Measurements from ENCODE around the gene ZNF408.
"Not testable (repeated sequence)": the region's sequence is repeated elsewhere in the genome, so short reads cannot be mapped to it uniquely, and the experiment has no call there.

ZNF408 gene

DNA sequence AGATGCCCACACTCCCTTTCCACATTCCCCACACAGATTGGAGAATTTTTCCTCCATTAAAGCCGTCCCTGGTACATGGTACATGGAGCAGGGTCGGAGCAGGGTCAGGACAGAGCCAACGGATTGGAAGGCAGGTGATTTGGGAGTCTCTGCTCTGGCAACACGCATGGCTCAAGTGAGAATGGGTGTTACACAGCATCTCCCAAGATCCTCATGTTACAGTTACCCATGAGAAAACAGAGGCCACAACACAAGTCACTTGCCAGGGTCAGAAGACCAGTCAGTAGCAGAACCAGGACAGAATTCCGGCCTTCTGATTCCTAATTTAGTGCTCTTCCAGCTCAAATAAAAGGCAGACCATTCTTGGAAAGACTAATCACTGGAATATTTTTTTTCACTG lies 10.5 kb downstream of the ZNF408 start:
- DNase-seq (ENCODE audit: low read depth), result peak; percentile 50

DNA sequence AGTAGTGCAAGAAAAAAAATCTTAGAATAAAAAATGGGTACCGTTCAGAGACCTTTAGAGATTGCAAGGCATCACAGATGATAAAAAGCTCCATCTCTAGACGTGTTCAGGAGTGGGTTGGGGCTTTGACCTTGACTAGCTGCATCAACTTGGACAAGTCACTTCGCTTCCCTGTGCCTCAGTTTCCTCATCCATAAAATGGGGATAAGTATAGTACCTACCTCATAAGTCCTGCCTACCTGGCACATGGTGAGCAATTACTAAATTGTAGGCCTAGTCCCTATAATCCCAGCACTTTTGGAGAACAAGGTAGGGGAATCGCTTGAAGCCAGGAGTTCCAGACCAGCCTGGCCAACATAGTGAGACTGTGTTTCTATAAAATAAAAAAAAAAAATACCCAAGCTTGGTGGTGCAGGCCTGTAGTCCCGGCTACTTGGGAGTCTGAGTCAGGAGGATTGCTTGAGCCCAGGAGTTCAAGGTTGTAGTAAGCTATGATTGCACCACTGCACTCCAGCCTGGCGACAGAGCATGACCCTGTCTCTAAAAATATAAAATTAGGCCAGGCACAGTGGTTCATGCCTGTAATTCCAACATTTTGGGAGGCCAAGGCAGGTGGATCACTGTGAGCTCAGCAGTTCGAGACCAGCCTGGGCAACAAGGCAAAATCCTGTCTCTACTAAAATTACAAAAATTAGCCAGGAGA lies 12.2 kb downstream of the ZNF408 start:
- DNase-seq (ENCODE audit: low read depth), result peak; percentile 13
- TF ChIP-seq, protein P1, sequence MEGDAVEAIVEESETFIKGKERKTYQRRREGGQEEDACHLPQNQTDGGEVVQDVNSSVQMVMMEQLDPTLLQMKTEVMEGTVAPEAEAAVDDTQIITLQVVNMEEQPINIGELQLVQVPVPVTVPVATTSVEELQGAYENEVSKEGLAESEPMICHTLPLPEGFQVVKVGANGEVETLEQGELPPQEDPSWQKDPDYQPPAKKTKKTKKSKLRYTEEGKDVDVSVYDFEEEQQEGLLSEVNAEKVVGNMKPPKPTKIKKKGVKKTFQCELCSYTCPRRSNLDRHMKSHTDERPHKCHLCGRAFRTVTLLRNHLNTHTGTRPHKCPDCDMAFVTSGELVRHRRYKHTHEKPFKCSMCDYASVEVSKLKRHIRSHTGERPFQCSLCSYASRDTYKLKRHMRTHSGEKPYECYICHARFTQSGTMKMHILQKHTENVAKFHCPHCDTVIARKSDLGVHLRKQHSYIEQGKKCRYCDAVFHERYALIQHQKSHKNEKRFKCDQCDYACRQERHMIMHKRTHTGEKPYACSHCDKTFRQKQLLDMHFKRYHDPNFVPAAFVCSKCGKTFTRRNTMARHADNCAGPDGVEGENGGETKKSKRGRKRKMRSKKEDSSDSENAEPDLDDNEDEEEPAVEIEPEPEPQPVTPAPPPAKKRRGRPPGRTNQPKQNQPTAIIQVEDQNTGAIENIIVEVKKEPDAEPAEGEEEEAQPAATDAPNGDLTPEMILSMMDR (conservative IDR thresholded peaks at IDR 0.05; ENCODE audit: low read length), result no peak
- H3K4me3 ChIP-seq (ENCODE audit: low read length), result no peak overlapping the region

More for the DNA sequence above, 10.5 kb downstream of the ZNF408 start:
- no peak overlapping the region for H3K4me3 ChIP-seq (ENCODE audit: low read length)
- TF ChIP-seq, protein P1 (conservative IDR thresholded peaks at IDR 0.05; ENCODE audit: low read length), result no peak

DNA sequence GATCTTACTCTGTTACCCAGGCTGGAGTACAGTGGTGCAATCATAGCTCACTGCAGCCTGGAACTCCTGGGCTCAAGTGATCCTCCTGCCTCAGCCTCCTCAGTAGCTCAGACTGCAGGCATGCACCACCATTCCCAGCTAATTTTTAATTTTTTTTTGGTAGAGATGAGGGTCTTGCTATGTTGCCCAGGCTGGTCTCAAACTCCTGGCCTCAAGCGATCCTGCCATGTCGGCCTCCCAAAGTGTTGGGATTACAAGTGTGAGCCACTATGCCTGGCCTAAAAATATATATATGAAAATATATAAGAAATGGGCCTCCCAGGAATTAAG lies 17.0 kb downstream of the ZNF408 start:
- not testable (repeated sequence) for H3K4me3 ChIP-seq (ENCODE audit: low read length); DNase-seq (ENCODE audit: low read depth)

DNA sequence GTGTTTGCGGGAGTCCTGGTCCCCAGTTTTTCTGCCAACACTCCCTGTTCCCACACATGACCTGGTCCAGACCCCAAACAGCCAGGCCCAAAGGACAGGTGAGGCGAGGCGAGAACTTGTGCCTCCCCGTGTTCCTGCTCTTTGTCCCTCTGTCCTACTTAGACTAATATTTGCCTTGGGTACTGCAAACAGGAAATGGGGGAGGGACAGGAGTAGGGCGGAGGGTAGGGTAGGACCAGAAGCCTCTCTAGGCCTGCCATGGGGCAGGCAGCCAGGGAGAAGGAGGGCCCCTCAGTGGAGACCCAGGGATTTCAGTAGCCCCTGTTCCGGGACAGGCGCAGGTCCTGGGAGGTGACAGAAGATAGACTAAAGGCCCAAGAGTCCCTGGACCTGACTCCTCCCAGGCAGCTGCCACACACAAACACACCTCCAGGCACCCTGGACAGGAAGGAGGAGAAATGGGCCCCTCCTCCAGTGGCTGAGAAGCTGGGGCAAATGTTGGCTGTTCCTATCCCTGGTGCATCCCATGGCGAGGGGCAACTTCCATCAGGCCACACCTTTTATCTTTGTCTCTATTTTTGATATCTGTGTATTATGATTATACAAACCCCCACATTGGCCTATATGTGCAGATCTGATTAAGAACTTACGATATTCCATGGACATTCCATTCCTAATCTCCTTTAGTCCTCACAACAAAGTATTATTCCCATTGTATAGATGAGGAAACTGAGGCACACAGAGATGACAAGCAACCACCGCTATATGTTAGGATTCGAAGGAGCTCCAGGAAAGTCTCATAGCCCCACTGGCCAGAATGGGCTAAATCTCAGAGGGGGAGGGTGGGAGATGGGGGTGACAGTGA lies 17.6 kb downstream of the ZNF408 start:
- no peak overlapping the region for H3K4me3 ChIP-seq (ENCODE audit: low read length)
- TF ChIP-seq, protein P1 (conservative IDR thresholded peaks at IDR 0.05; ENCODE audit: low read length), result no peak
- no peak for DNase-seq (ENCODE audit: low read depth)

DNA sequence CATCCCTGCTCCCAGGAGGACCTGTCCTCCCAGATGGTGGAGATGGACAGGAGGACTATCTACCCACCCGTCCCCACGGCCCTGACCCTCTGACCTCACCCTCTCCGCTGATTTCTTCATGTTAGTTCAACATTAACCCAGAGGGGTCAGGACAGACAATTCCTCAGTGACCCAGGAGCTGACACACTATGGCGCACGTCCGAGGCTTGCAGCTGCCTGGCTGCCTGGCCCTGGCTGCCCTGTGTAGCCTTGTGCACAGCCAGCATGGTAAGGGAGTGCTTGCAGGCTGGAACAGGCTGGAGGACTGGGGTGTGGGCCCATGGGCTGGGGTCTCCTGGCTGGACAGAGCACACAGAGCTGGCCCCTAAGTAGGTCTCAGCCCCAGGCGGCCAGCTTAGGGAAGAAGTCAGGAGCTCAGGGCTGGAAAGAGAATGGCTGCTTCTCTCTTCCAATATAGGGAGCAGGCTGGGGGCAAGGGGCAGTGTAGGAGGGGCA lies 18.3 kb downstream of the ZNF408 start, which contains the start of gene F2:
F2 (plus strand) TSS at position 166 of the 495 bp plus-strand sequence; CDS start at position 189, 23 bp downstream.
- H3K4me3 ChIP-seq (ENCODE audit: low read length), result no peak within 1 kb of the TSS
- no peak for DNase-seq (ENCODE audit: low read depth)
- TF ChIP-seq, protein P1 (conservative IDR thresholded peaks at IDR 0.05; ENCODE audit: low read length), result no peak

DNA sequence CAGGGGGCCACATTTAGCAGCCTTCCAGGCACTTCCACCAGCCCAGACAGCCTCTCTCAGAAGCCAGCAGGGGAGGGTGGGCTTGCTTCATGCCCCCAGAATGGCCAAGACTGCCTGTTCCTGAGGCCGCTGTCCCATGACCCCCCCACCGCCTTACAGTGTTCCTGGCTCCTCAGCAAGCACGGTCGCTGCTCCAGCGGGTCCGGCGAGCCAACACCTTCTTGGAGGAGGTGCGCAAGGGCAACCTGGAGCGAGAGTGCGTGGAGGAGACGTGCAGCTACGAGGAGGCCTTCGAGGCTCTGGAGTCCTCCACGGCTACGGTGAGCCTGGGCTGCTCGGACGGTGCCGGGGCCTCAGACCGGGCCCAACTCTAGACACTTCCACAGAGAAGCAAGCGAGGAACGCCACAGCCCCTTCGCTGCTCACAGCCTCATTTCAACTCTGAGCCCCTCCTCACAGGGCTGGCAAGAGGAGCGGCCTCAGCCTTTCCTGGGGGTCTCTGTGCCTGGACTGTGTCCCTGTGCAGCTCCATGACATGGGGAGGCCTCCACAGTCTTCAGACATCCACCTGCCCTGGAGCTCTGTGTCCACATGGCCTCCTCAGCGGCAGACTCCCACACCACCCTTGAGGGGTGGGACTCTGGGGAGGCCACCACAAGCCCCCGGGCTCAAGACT lies 18.9 kb downstream of the ZNF408 start:
- no peak overlapping the region for H3K4me3 ChIP-seq (ENCODE audit: low read length)
- DNase-seq (ENCODE audit: low read depth), result no peak
- TF ChIP-seq, protein P1 (conservative IDR thresholded peaks at IDR 0.05; ENCODE audit: low read length), result no peak

DNA sequence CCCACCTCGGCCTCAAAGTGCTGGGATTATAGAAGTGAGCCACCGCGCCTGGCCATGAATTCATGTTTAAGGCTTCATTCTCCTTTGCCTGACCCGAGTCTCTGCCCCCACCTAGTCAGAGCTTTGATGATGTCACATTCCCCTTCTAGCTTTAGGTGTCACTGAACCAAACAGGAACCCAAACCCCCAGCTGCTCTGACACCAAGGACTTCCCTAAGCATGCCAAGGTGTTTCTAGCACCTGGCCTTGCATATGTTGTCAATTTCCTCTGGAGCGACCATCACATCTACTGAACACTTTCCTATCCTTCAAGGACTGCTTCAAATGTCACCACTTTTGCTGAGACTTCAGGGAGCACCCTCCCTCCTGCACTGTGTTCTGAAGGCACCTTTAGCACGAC lies 20.5 kb downstream of the ZNF408 start:
- H3K4me3 ChIP-seq (ENCODE audit: low read length), result no peak overlapping the region
- TF ChIP-seq, protein P1 (conservative IDR thresholded peaks at IDR 0.05; ENCODE audit: low read length), result no peak
- DNase-seq (ENCODE audit: low read depth), result no peak

Measured in AG10803 (cell line).